HG03097 (cell line): Measurements from ENCODE around the gene NCOA3.

Experiments
- ATAC-seq: cut with Tn5 transposase; IDR thresholded peaks from one replicate; pipeline ENCODE4 v1.9.1; 2021; ENCODE audit not compliant: unreplicated experiment, low FRiP score

Gene NCOA3

GRCh38 chr20:47662483-47663353, 161.0 kb downstream of the NCOA3 start:
- no peak for ATAC-seq

- no peak for ATAC-seq
Observed at GRCh38 chr20:47663354-47664067, 161.8 kb downstream of the NCOA3 start.

GRCh38 chr20:47664068-47664437, 162.4 kb downstream of the NCOA3 start:
- ATAC-seq, result no peak

GRCh38 chr20:47664744-47665143, 163.1 kb downstream of the NCOA3 start:
- no peak for ATAC-seq

GRCh38 chr20:47665221-47665991, 163.7 kb downstream of the NCOA3 start:
- ATAC-seq, result no peak

- no peak for ATAC-seq
Observed at GRCh38 chr20:47666304-47666703, 164.6 kb downstream of the NCOA3 start.

GRCh38 chr20:47667086-47667485, 165.4 kb downstream of the NCOA3 start:
- no peak for ATAC-seq

- no peak for ATAC-seq
Observed at GRCh38 chr20:47667531-47668312, 166.0 kb downstream of the NCOA3 start.

GRCh38 chr20:47668313-47669151, 166.8 kb downstream of the NCOA3 start:
- ATAC-seq, result no peak

GRCh38 chr20:47669152-47669425, 167.4 kb downstream of the NCOA3 start:
- ATAC-seq, result no peak

GRCh38 chr20:47669489-47669888, 167.8 kb downstream of the NCOA3 start:
- no peak for ATAC-seq

GRCh38 chr20:47669927-47670890, 168.5 kb downstream of the NCOA3 start:
- ATAC-seq, result no peak

GRCh38 chr20:47670913-47671312, 169.2 kb downstream of the NCOA3 start:
- ATAC-seq, result no peak

GRCh38 chr20:47672166-47672565, 170.5 kb downstream of the NCOA3 start:
- ATAC-seq, result no peak

GRCh38 chr20:47672886-47673670, 171.4 kb downstream of the NCOA3 start:
- no peak for ATAC-seq

- ATAC-seq, result no peak
Observed at GRCh38 chr20:47673671-47673955, 171.9 kb downstream of the NCOA3 start.

- ATAC-seq, result no peak
Observed at GRCh38 chr20:47674145-47674544, 172.5 kb downstream of the NCOA3 start.

GRCh38 chr20:47674686-47675085, 173.0 kb downstream of the NCOA3 start:
- no peak for ATAC-seq
